GM10266 (cell line): ENCODE data around the gene ESF1.

Experiments used
- DNase-seq: peaks from one replicate; pipeline ENCODE4 v3.0.0; 2012; ENCODE audit errors: extremely low spot score
- TF ChIP-seq, protein P1 (sequence below): IDR thresholded peaks from 2 replicates; pipeline ENCODE4 v1.5.1; 2012; ENCODE audit warnings: mild to moderate bottlenecking, low read depth; ENCODE audit not compliant: control insufficient read depth, insufficient read depth; ENCODE audit errors: missing control alignments

Gene ESF1

DNA sequence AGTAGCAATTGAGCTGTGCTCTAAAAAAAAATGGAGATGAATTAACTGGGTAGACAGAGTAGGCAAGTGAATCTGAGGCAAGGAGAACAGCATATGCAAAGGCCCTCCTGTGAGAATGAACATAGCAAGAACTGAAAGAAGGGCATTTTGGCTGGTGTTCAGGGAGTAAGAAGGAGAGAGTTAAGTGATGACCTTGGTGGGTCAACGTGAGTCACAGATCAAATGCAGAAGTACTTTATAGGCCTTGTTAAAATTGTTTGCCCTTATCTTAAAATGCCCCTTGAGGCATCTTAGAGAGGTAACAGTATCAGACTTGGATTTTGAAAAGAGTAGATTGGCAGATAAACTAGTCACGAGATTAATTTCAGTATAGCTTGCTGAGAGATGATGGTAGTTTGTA, 24.7 kb upstream of the ESF1 start:
- TF ChIP-seq, protein P1, sequence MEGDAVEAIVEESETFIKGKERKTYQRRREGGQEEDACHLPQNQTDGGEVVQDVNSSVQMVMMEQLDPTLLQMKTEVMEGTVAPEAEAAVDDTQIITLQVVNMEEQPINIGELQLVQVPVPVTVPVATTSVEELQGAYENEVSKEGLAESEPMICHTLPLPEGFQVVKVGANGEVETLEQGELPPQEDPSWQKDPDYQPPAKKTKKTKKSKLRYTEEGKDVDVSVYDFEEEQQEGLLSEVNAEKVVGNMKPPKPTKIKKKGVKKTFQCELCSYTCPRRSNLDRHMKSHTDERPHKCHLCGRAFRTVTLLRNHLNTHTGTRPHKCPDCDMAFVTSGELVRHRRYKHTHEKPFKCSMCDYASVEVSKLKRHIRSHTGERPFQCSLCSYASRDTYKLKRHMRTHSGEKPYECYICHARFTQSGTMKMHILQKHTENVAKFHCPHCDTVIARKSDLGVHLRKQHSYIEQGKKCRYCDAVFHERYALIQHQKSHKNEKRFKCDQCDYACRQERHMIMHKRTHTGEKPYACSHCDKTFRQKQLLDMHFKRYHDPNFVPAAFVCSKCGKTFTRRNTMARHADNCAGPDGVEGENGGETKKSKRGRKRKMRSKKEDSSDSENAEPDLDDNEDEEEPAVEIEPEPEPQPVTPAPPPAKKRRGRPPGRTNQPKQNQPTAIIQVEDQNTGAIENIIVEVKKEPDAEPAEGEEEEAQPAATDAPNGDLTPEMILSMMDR = no peak
- DNase-seq = no peak

DNA sequence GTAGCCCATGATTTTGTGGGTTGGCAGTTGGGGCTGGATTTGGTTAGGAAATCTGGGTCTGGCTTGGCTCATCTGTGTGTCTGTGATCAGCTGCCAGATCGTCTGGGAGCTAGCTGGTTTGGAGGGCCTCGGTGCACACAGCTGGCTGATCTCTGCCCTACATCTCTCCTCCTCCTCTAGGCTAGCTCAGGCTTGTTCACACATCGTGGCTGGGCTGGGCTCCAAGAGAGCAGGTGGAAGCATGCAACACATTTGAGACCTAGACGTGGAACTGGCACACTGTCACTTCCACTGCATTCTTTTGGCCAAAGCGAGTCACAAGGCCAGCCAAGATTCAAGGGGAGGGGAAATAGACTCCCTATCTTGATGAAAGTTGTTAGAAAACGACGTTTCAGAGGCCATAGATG, 16.0 kb upstream of the ESF1 start:
- TF ChIP-seq, protein P1 = no peak
- DNase-seq = no peak

DNA sequence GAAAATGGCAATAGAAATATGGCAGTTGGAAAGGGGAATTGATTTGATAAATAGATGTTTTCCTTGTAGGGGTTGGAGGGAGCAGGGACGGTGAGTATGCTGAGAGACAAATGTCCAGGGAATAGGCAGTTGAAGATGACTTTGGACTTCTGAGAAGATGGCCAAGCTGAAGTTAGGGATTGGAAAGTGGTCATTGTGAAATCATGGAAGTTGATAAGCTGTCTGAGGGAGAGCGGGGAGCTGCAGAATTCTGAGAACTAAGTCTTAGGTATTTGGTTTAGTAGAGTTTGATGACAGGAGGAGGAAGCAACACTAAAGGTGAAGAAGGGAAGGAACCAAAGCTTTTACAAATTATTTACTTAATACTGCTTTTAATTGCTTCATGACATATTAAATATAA, 15.3 kb upstream of the ESF1 start:
- no peak for DNase-seq
- TF ChIP-seq, protein P1 = no peak

DNA sequence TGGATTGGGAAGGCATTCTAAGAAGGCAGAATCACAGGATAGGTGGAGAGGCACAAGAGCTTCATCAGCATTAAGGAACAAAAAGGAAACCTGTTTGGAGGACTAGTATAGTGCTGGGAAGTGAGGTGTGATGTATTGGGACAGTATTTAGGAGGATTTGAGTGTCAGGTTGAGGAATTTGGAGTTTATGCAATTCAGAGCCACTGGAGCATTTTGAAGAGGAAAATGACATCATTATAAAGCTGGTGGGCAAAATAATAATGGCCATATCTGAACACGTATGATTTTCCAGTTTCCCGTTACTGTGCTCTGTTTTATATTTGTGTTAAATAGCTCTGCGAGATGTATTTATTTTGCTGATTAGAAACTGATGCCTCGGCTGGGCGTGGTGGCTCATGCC, 14.3 kb upstream of the ESF1 start:
- TF ChIP-seq, protein P1 = no peak
- DNase-seq = no peak

DNA sequence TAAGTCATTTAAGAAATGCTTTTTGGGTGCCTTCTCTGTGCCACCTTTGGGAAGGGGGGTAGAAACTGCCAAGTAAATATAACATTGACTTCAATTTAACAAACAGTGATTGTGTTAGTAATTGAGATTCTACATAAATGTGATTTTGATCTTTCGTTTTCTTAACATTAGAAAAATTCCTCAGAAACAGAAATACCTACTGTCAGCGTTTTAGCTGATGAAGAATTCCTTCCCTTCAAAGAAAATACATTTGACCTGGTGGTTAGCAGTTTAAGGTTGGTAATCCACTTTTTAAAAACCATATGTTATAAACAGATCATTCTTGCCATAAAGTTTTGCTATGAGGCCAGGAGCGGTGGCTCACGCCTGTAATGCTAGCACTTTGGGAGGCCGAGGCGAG, 9.9 kb upstream of the ESF1 start:
- DNase-seq = no peak
- TF ChIP-seq, protein P1 = no peak

DNA sequence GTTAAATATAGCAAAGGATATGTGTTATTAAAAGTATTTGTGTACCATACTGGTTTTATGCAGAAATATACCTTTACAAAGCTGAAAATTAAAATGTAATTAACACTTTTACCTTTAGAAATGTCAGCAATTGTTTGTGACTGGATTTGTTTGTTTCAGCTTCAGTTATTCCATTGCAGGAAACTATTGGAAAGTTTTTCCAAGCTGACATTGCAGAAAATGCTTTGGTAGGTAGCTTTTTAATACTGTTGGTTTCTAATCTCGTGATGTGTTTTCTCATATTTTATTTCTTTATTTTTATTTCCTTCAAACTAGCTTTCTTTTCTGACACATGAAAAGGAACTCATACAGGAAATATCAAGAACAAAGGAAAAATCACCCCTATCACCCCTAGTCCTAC, 8.3 kb upstream of the ESF1 start:
- TF ChIP-seq, protein P1 = no peak
- no peak for DNase-seq

DNA sequence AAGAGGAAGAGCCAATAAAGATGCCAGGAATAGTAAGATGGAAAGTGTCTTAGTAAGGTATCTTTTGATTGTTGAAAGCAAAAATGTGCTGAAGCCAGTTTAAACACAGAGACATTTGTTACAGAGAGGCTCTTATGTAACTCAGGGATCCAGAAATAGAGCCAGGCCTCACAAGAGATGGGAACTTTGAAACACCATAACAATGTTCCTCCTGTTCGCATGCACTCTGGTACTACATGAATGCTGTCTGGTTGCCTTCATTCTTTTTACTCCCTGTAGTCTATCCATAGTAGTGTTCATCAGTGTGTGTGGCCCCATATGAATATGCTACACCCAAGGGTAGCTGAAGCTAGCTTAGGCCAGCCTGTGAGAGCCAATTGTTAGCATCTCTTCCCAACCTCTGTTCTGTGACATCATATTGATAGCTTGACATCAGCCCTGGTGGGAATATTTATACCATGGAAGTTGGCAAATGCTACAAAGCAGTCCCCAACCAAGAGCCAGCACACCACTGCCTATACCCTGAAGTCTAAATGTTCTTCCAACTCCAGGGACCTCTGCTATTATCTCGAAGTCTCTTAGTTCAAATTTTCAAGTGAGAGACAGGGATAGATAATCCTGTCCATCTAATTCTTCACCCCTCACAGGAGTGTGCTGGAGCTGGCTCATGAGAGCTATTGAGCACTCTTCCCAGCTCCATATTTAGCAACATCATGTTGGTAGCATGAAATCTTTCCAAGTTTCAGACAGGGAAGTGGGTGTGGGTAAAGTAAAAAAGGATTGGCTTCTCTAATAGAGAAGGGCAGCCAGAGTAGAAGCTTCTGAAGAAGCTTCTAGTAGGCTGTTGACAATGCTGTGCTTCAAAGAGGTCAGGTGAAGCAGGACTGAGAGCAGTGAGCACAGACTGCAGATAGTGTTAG, 7.1 kb upstream of the ESF1 start:
- TF ChIP-seq, protein P1 = no peak
- DNase-seq = no peak
